DOHH2 (cell line): ENCODE measurements around the gene CUTA.

Experiments
- CTCF ChIP-seq: fragments of 200-600 bp; sonication (generic); IDR thresholded peaks from one replicate; pipeline ENCODE4 v1.5.1; 2014; ENCODE audit warnings: antibody characterized with exemption, mild to moderate bottlenecking, low read depth, low read length; ENCODE audit not compliant: poor library complexity, severe bottlenecking
- EZH2phosphoT487 ChIP-seq: fragments of 200-600 bp; sonication (generic); IDR thresholded peaks from 2 replicates; pipeline ENCODE4 v1.6.1; 2017; ENCODE audit warnings: borderline replicate concordance, mild to moderate bottlenecking, antibody characterized with exemption, low read length, moderate library complexity, mixed read lengths

- TF ChIP-seq CTCF: no peak
- TF ChIP-seq EZH2phosphoT487: no peak
These were observed 20.4 kb downstream of the CUTA start for GRCh38 chr6:33397541-33397940.
